T-helper 1 cell treated with Interleukin-12 subunit alpha and Interleukin-12 subunit beta and Interleukin-4 antibody, amounts not matched to agents 30 μg/mL and 1 μg/mL, for 36 hours (primary cell): ENCODE data around the gene SIPA1.

Experiments
- H3K27ac Mint-ChIP-seq: one replicate; pipeline ENCODE4 v1.8.0; 2021; ENCODE audit warnings: mild to moderate bottlenecking, mixed read lengths
- H3K27me3 Mint-ChIP-seq: one replicate; pipeline ENCODE4 v1.8.0; 2021; ENCODE audit warnings: low read depth, mixed read lengths
- H3K36me3 Mint-ChIP-seq: one replicate; pipeline ENCODE4 v1.8.0; 2021; ENCODE audit warnings: low read depth, mixed read lengths
- H3K4me1 Mint-ChIP-seq: one replicate; pipeline ENCODE4 v1.8.0; 2021; ENCODE audit warnings: low read depth, mixed read lengths
- H3K4me3 Mint-ChIP-seq: one replicate; pipeline ENCODE4 v1.8.0; 2021; ENCODE audit warnings: mild to moderate bottlenecking, moderate library complexity, mixed read lengths
- H3K9me3 Mint-ChIP-seq: one replicate; pipeline ENCODE4 v1.8.0; 2021; ENCODE audit warnings: mixed read lengths

The SIPA1 gene

DNA sequence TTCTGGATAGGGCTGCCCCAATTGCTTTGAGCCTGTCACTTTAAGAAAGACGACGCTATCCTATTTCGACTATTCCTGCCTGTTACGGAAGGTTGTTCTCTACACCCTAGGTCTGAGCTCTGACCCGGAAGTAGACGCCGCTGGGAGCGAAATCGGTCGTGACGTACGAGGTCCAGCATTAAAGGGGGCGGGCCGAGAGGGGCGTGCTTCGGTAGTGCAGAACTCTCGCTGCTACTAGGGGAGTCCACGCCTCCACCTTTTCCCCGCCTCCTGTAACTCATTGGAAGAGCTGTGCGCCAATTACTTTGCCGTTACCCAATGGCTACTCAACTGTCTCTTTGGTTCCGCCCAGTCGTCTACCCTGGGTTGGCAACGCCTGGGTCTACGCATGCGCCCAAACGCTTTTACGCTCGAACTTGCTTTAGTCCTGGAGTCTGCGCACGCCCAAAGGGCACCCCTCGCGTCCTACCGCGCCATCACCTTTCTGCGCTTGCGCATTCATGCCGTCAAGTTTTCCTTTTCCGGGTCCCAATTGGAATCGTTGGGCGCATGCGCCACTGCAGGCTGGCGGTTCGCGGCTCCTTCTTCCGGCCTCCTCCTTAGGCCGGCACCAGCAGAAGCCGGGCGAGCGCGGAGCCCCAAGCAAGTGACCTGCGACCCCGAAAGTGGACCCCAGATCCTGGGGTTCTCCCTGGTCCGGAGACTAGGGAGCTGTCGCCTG is 22.5 kb upstream of the SIPA1 start, which contains the start of gene PCNX3:
Gene PCNX3 (plus strand): TSS at position 548 of the 721 bp plus-strand sequence. CDS start 536 bp downstream, outside the sequence.
- Mint-ChIP-seq H3K27me3 (peaks cover 3% of the 10 kb centered on the region), H3K4me3 (peak within 1 kb of the TSS; percentile 95), H3K4me1 (peaks cover 25% of the 10 kb centered on the region), H3K27ac (peak within 1 kb of the TSS; percentile 92), H3K9me3 (no peaks in the 10 kb centered on the region), H3K36me3 (peaks cover 22% of the 10 kb centered on the region)

- Mint-ChIP-seq H3K27me3 (peaks cover 3% of the 10 kb centered on the region), H3K4me1 (peaks cover 20% of the 10 kb centered on the region), H3K9me3 (no peaks in the 10 kb centered on the region), H3K27ac (peak overlapping the region; percentile 77), H3K36me3 (peaks cover 24% of the 10 kb centered on the region), H3K4me3 (peak overlapping the region; percentile 95)
These were observed 21.8 kb upstream of the SIPA1 start for GRCh38 chr11:65615950-65616574.

GRCh38 chr11:65616575-65617001 is 21.3 kb upstream of the SIPA1 start:
- no peaks in the 10 kb centered on the region for H3K9me3 Mint-ChIP-seq

GRCh38 chr11:65617136-65617850 is 20.6 kb upstream of the SIPA1 start:
- Mint-ChIP-seq H3K9me3 (no peaks in the 10 kb centered on the region), H3K36me3 (peaks cover 21% of the 10 kb centered on the region), H3K4me1 (peaks cover 16% of the 10 kb centered on the region), H3K27me3 (peaks cover 3% of the 10 kb centered on the region), H3K27ac (peak overlapping the region; percentile 77), H3K4me3 (peak overlapping the region; percentile 95)

More at GRCh38 chr11:65616575-65617001, 21.3 kb upstream of the SIPA1 start:
- Mint-ChIP-seq H3K36me3 (peaks cover 26% of the 10 kb centered on the region), H3K4me1 (peaks cover 20% of the 10 kb centered on the region), H3K4me3 (peak overlapping the region; percentile 95), H3K27me3 (peaks cover 3% of the 10 kb centered on the region), H3K27ac (peak overlapping the region; percentile 77)

GRCh38 chr11:65617990-65618751 is 19.7 kb upstream of the SIPA1 start:
- Mint-ChIP-seq H3K9me3 (no peaks in the 10 kb centered on the region), H3K36me3 (peaks cover 22% of the 10 kb centered on the region), H3K4me3 (no peak overlapping the region), H3K27ac (no peak overlapping the region), H3K27me3 (peaks cover 3% of the 10 kb centered on the region), H3K4me1 (peaks cover 11% of the 10 kb centered on the region)

DNA sequence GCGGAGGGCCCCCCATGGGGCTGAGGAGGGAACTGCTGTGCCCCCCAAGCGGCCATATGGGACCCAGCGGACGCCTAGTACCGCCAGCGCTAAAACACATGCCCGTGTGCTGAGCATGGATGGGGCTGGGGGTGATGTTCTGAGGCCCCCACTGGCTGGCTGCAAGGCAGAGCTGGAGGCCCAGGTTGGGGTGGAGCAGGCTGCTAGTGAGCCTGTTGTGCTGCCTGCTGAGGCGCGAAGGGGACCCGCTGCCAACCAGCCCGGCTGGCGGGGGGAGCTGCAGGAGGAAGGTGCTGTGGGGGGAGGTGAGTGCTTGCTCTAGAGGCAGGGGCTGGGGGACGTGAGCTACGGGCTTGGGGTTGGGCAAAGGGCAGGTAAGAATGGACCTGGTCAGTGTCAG is 19.1 kb upstream of the SIPA1 start:
- peaks cover 10% of the 10 kb centered on the region for H3K4me1 Mint-ChIP-seq
- peaks cover 3% of the 10 kb centered on the region for H3K27me3 Mint-ChIP-seq
- H3K27ac Mint-ChIP-seq, result no peak overlapping the region
- no peak overlapping the region for H3K4me3 Mint-ChIP-seq
- peaks cover 21% of the 10 kb centered on the region for H3K36me3 Mint-ChIP-seq
- no peaks in the 10 kb centered on the region for H3K9me3 Mint-ChIP-seq

- peaks cover 24% of the 10 kb centered on the region for H3K36me3 Mint-ChIP-seq
- H3K27me3 Mint-ChIP-seq, result peaks cover 3% of the 10 kb centered on the region
- H3K4me3 Mint-ChIP-seq, result no peak overlapping the region
- H3K27ac Mint-ChIP-seq, result no peak overlapping the region
- no peaks in the 10 kb centered on the region for H3K9me3 Mint-ChIP-seq
- peaks cover 10% of the 10 kb centered on the region for H3K4me1 Mint-ChIP-seq
These were observed 18.5 kb upstream of the SIPA1 start for GRCh38 chr11:65619281-65619928.

DNA sequence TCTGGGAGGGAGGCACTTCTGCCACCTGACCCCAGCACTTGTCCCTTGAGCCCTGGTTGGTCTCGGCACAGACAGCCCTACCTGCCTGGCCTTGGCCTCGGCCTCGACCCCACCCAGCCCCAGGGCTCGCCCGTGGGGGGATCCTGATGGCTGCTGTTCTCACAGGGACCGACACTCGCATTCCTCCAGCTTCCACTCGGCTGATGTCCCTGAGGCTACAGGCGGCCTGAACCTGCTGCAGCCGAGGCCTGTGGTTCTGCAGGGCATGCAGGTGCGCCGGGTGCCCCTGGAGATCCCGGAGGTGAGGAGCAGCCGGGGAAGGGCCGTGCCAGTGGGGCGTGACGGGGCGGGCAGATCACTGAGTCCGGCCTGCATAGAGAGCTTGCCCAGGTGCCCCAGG is 17.2 kb upstream of the SIPA1 start:
- Mint-ChIP-seq H3K9me3 (no peaks in the 10 kb centered on the region), H3K36me3 (peaks cover 28% of the 10 kb centered on the region), H3K4me1 (peaks cover 10% of the 10 kb centered on the region), H3K4me3 (no peak overlapping the region), H3K27ac (no peak overlapping the region), H3K27me3 (peaks cover under 1% of the 10 kb centered on the region)

DNA sequence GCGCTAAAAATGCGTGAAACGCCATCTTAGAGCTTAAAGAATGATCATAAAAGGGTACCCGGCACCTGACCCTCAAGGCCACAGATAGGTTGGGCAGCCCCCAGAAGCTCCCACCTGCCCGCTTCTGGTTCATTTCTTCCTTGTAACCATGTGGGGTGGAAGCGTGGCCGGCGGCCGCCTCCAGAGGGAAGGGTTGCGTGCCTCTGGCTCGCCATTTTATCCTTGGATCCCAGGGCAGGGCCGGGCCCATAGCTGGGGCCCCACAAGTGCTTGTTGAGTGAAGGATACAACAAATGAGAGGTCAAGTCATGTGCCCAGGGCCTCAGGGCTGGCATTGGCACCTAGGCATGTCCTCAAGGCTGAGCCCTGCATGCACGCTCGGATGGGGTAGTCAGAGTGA is 16.4 kb upstream of the SIPA1 start:
- no peak overlapping the region for H3K27ac Mint-ChIP-seq
- H3K36me3 Mint-ChIP-seq, result peaks cover 27% of the 10 kb centered on the region
- H3K4me3 Mint-ChIP-seq, result no peak overlapping the region
- peaks cover 9% of the 10 kb centered on the region for H3K4me1 Mint-ChIP-seq
- no peaks in the 10 kb centered on the region for H3K9me3 Mint-ChIP-seq
- no peaks in the 10 kb centered on the region for H3K27me3 Mint-ChIP-seq

GRCh38 chr11:65622011-65622410 is 15.9 kb upstream of the SIPA1 start:
- H3K27me3 Mint-ChIP-seq, result no peaks in the 10 kb centered on the region
- peaks cover 23% of the 10 kb centered on the region for H3K36me3 Mint-ChIP-seq
- no peak overlapping the region for H3K4me3 Mint-ChIP-seq
- no peak overlapping the region for H3K27ac Mint-ChIP-seq
- H3K4me1 Mint-ChIP-seq, result peaks cover 4% of the 10 kb centered on the region
- H3K9me3 Mint-ChIP-seq, result no peaks in the 10 kb centered on the region

GRCh38 chr11:65623177-65623576 is 14.7 kb upstream of the SIPA1 start:
- Mint-ChIP-seq H3K27ac (peak overlapping the region; percentile 29), H3K4me3 (no peak overlapping the region), H3K4me1 (peaks cover 2% of the 10 kb centered on the region), H3K36me3 (peaks cover 26% of the 10 kb centered on the region), H3K9me3 (no peaks in the 10 kb centered on the region), H3K27me3 (no peaks in the 10 kb centered on the region)

GRCh38 chr11:65623852-65624616 is 13.9 kb upstream of the SIPA1 start:
- Mint-ChIP-seq H3K4me3 (no peak overlapping the region), H3K27ac (no peak overlapping the region), H3K9me3 (no peaks in the 10 kb centered on the region), H3K27me3 (no peaks in the 10 kb centered on the region), H3K36me3 (peaks cover 26% of the 10 kb centered on the region), H3K4me1 (peaks cover 2% of the 10 kb centered on the region)

DNA sequence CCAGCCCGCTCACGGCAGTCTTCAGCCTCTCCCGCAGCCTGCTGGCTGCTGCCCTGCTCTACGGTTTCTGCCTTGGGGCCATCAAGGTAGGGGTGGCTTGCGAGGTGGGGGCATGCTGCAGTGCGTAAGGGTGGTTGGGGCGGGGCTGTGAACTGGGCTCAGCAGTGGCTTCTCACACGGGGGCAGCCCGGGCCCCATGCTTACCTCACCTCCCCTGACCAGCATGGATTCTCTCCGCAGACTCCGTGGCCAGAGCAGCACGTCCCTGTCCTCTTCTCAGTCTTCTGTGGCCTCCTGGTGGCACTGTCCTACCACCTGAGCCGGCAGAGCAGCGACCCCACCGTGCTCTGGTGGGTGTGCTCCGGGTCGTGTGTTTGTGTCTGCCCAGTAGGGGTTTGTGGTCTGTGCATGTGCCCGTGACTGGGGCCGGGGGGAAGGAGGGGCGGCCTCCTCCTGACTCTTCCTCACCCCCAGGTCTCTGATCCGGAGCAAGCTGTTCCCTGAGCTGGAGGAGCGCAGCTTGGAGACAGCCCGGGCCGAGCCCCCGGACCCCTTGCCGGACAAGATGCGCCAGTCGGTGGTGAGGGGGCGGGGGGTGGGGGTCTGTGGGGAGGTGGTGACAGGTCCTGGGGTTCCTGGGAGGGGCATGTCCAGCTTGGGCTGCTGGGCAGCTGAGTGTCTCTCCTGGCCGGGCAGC is 12.8 kb upstream of the SIPA1 start:
- no peaks in the 10 kb centered on the region for H3K27me3 Mint-ChIP-seq
- no peaks in the 10 kb centered on the region for H3K9me3 Mint-ChIP-seq
- H3K4me1 Mint-ChIP-seq, result peaks cover 2% of the 10 kb centered on the region
- peaks cover 30% of the 10 kb centered on the region for H3K36me3 Mint-ChIP-seq
- H3K4me3 Mint-ChIP-seq, result no peak overlapping the region
- no peak overlapping the region for H3K27ac Mint-ChIP-seq
